Measurements from ENCODE around the gene KRT77.
"Not testable (repeated sequence)": the region's sequence is repeated elsewhere in the genome, so short reads cannot be mapped to it uniquely, and the experiment has no call there.

The KRT77 gene

DNA sequence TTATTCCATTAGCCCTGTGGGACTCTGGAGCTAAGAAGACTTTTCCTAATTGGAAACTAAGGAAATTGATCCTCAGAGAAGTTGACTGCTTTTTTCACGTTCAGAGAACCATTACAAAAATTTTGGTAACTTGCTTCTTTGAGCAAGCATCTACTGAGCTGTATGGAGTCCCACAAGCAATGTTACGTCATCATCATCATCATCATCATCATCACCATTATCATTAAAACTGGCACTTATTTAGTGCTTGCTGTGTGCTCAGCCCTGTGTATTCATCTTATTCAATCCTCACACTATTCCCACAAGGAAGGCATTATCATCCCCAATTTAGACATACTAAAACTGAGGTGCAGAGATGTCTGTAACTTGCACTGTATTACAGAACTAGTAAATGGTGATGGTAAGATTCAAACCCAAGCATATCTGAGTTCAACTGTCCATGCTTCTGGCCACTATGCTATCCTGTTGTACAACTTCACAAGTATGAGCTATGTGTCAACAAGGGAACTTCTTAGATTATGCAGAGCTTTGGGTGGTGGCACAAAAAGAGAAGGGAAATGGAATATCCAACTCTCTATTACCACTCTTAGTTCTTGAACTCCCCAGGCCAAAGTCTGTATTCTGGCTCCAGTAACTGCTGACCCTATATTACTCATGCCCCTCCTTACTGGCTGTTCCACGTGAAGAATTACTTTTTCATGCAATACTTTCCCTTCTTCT is 29.5 kb downstream of the KRT77 start:
- DNase-seq = no peak

DNA sequence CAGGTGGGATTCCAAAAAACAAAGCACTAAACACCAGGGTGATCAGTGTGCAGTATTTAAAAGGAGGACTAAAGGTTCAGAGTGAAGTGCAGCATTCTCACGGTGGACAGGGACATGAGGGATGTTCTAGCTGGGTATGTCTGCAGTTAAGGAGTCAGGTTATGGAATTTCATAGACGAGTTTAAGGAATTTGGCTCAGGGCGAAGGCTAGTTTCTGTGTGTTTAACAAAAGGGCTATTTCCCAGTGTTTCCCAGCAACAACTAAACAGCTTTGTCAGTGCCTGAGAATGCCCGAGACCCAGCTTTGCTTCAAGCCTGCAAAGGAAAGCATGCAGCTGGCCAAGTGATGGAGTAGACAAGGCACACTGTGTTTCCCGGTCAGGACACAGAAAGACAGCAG is 30.1 kb downstream of the KRT77 start:
- DNase-seq = no peak

GRCh38 chr12:52672321-52672933 is 30.9 kb downstream of the KRT77 start:
- DNase-seq = no peak

- DNase-seq = no peak
These were observed 32.4 kb downstream of the KRT77 start for GRCh38 chr12:52670961-52671360.

- no peak for DNase-seq
These were observed 32.8 kb downstream of the KRT77 start for GRCh38 chr12:52670506-52670905.

DNA sequence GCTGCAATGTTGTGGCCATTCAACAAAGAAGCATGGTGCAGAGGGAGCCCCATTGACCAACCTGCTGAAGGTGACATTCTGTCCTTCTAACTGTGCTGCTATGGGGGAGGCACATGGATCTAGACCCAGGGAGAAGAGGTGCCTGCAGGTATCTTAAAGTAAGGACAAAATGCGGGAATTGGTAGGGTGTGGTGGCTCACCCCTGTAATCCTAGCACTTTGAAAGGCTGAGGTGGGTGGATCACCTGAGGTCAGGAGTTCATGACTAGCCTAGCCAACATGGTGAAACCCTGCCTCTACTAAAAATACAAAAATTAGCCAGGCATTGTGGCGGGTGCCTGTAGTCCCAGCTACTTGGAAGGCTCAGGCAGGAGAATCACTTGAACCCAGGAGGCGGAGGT is 33.4 kb downstream of the KRT77 start:
- not testable (repeated sequence) for DNase-seq

DNA sequence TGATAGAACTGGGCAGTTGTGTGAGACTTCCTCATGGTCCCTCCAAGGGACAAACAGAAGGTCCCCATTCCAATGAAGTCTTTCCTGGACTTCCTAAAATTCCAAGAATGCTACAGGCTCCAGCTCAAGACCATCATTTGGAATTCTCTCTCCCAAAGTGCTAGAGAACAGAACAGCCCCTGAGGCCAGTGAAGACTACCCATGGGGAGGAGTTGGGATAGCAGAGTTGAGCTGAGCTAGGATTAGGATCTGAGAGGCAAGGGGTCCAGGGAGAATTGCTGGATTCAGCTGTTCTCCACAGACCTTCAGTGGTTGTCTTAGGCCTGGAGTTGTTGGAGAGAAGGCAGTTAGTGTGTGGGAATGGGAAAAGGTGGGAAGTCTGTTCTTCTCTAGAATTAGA is 33.9 kb downstream of the KRT77 start:
- no peak for DNase-seq

DNA sequence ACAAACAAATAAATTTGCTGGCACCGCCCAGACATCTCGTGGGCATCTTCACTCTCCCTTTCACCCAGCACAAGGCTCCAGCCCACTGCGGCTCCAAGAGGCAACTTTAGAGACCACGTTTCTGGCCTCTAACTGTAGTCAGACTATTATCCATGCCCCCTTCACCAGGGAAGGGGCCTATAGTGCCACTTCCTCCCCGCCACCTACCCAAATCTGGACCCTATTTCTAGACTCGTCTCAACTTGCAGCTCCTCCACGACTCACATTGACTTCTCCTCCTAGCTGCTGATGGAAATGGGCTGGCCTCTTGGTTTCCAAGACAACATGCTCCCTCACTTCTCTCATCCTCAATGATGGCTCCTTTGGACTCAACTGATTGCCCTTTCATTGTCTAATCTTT is 35.4 kb downstream of the KRT77 start:
- no peak for DNase-seq

GRCh38 chr12:52667509-52667908 is 35.8 kb downstream of the KRT77 start:
- no peak for DNase-seq

DNA sequence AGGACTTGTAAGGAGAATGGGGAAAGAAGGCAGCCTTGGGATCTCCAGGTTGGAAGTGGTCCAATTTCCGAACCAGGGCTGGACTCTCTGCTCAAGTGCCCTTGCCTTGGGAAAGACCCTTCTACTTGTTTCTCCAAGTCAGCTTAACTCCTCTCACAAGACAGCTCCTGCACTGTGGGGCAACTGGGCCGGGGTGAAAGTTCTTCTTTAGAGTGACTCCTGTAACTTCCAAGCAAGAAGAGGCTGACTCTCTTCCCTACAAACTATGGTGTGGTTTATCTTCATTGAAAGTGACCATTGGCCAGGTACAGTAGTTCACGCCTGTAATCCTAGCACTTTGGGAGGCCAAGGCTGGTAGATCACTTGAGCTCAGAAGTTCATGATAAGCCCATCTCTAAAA is 36.9 kb downstream of the KRT77 start:
- no peak for DNase-seq

DNA sequence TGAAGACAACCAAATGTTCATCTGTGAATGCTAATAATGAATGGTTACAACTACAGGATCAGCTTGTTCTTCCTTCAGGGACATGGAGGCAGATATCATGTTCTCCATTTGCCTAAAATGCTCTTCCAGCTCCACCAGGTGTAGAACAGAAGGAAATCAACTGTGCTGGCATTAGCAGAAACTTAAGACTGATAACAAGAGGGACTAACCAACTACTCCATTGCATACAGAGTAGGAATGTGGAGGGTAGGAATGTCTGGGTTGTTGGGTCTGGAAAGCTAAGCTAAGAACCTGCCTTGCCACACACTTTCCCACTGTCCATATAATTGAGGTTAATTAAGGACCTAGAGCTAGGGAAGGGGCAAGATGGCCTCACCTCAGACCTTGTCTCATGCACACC is 39.9 kb downstream of the KRT77 start:
- no peak for DNase-seq

- no peak for DNase-seq
These were observed 40.5 kb downstream of the KRT77 start for GRCh38 chr12:52662918-52663229.

DNA sequence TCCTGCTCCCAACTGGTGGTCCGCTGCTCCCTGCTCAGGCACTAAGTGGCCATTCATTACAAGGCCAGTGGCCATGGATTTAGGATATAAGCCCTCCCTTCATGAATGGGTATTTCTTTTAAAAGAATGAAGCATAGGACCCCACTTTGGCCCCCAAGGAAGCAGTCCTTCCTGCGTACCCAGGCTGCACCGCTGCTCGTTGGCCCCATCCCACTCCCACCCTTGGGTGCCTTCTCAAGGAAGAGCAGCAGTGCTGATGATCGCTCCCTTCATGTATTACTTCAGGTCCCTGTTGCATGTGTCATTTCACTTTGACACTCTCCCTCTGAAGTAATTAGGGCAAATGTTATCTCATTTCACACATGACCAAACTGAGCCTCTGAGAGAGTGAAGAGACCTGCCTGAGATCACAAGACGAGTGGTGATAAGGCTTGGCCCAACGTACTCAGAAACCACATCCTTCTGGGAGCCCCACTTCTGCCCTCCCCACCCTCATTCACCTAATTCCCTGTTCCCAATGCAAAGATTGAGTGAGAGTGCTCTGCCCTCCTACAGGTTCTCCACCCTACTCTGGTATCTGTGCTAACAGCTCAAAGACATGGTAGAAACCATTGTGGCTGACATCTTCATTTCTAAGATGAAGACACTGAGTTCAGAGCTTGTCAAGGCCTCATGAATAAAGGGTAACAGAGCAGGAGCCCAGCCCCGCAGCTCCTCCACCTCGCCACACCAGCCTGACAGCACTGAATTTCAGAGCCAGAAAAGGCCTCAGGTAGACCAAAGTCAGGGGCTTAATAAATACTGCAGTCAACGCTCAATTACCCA is 41.0 kb downstream of the KRT77 start:
- DNase-seq = no peak

- DNase-seq = no peak
These were observed 41.7 kb downstream of the KRT77 start for GRCh38 chr12:52661668-52662067.

GRCh38 chr12:52660934-52661499 is 42.3 kb downstream of the KRT77 start:
- DNase-seq = no peak

DNA sequence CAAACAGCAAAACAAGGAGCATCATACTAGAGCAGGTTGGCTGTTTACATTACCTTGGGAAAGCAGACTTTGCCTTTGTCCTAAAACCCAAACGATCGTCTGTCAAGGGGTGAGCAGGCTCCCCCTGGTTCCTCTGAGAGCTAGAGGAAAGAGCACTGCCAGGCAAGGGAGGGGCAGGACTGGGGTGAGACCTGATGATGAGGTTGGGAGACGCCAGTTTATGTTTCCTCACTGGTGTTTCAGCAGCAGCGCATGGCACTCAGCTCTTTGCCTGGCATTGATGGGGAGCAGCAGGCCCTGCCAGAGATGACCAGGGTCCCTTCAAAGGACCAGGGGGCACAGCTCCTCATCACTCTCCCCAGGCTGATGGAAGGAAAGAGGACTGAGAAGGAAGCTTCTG is 43.4 kb downstream of the KRT77 start:
- no peak for DNase-seq

GRCh38 chr12:52659395-52659794 is 43.9 kb downstream of the KRT77 start:
- DNase-seq = no peak

DNA sequence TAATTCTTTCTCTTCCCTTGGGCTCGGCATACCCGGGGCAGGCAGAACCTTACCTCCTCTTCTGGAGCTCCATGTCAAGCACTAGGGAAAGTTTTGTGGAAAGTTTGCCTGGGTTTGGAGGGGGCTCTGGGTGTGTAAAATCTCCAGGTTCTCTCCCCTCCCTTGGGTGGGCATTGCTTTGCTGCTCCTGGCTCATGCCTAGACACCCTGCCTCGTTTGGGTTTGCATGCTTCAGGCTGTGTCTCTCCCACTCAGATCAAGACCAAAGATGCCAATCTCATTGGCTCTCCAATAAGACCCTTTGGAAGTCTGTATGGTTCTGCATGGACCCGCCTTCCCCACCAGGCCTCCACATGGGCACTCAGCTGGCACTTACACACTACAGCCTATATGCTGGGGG is 45.1 kb downstream of the KRT77 start:
- DNase-seq = no peak

GRCh38 chr12:52657250-52657902 is 45.9 kb downstream of the KRT77 start:
- no peak for DNase-seq

GRCh38 chr12:52656616-52657015 is 46.7 kb downstream of the KRT77 start:
- no peak for DNase-seq

- DNase-seq = no peak
These were observed 47.6 kb downstream of the KRT77 start for GRCh38 chr12:52655720-52656124.

- DNase-seq = no peak
These were observed 48.1 kb downstream of the KRT77 start for GRCh38 chr12:52655251-52655650.

- no peak for DNase-seq
These were observed 51.5 kb downstream of the KRT77 start, which contains the start of gene KRT2 for GRCh38 chr12:52651726-52652261. TSS of gene KRT2 (minus strand) at chr12:52652211. CDS start at chr12:52652142, 69 bp downstream.

Measured in NCI-H187 (cell line).